Glutamatergic neuron (in vitro differentiated cells): ENCODE measurements around the gene GALK2. TPM values are rescaled to one million over a fixed set of nuclear protein-coding genes. Genes with fewer than 3 reads are reported as not detected.
A peak's percentile ranks its signal among the peaks of the same experiment; 100 is the strongest.

Source experiments
- DNase-seq: peaks from one replicate; pipeline ENCODE4 v3.0.0; 2022
- H3K27ac Mint-ChIP-seq: one replicate; pipeline ENCODE4 v1.8.0; 2020; ENCODE audit warnings: mild to moderate bottlenecking, mixed read lengths, inconsistent platforms; ENCODE audit not compliant: unreplicated experiment
- H3K27me3 Mint-ChIP-seq: one replicate; pipeline ENCODE4 v1.8.0; 2020; ENCODE audit warnings: mild to moderate bottlenecking, moderate library complexity, mixed read lengths, inconsistent platforms; ENCODE audit not compliant: unreplicated experiment
- H3K36me3 Mint-ChIP-seq: one replicate; pipeline ENCODE4 v1.8.0; 2020; ENCODE audit warnings: mild to moderate bottlenecking, mixed read lengths, inconsistent platforms; ENCODE audit not compliant: unreplicated experiment
- H3K4me1 Mint-ChIP-seq: one replicate; pipeline ENCODE4 v1.8.0; 2020; ENCODE audit warnings: mild to moderate bottlenecking, low read depth, mixed read lengths, inconsistent platforms; ENCODE audit not compliant: unreplicated experiment
- H3K4me3 Mint-ChIP-seq: one replicate; pipeline ENCODE4 v1.8.0; 2020; ENCODE audit warnings: mild to moderate bottlenecking, mixed read lengths, inconsistent platforms; ENCODE audit not compliant: unreplicated experiment
- H3K9me3 Mint-ChIP-seq: one replicate; pipeline ENCODE4 v1.8.0; 2020; ENCODE audit warnings: mild to moderate bottlenecking, moderate library complexity, mixed read lengths, inconsistent platforms; ENCODE audit not compliant: unreplicated experiment
- CTCF ChIP-seq: fragments of 200-600 bp; sonication (generic); IDR thresholded peaks from one replicate; pipeline ENCODE4 v1.5.0; 2021; ENCODE audit not compliant: partially characterized antibody, unreplicated experiment
- total RNA-seq: library from RNA; stranded (reverse); fragmentation: NEBNext Ultra II Directional; extraction: Animal tissue kit (Norgen Biotek cat#: 25700); gene quantifications from one replicate; pipeline ENCODE4 v1.2.1, GENCODE V29; 2021; ENCODE audit not compliant: unreplicated experiment

GALK2 gene
- total RNA-seq, 1 donor from 2014 or later = 19.9 TPM

- Mint-ChIP-seq H3K4me3 (no peak overlapping the region), H3K36me3 (peaks cover 4% of the 10 kb centered on the region), H3K27me3 (peaks cover 2% of the 10 kb centered on the region), H3K4me1 (no peaks in the 10 kb centered on the region), H3K9me3 (no peaks in the 10 kb centered on the region), H3K27ac (no peak overlapping the region)
- DNase-seq = no peak
- TF ChIP-seq CTCF = no peak
These were observed 46.0 kb downstream of the GALK2 start for GRCh38 chr15:49215768-49216739.

- Mint-ChIP-seq H3K36me3 (peaks cover 8% of the 10 kb centered on the region), H3K4me1 (no peaks in the 10 kb centered on the region), H3K27me3 (no peaks in the 10 kb centered on the region), H3K27ac (no peak overlapping the region), H3K9me3 (peaks cover 5% of the 10 kb centered on the region), H3K4me3 (no peak overlapping the region)
- TF ChIP-seq CTCF = no peak
- DNase-seq = no peak
These were observed 53.7 kb downstream of the GALK2 start for GRCh38 chr15:49223536-49224274.

- no peak overlapping the region for H3K27ac Mint-ChIP-seq
- H3K27me3 Mint-ChIP-seq = no peaks in the 10 kb centered on the region
- H3K9me3 Mint-ChIP-seq = peaks cover 11% of the 10 kb centered on the region
- peak; percentile 62 for DNase-seq
- TF ChIP-seq CTCF = peak; percentile 17
- peaks cover 11% of the 10 kb centered on the region for H3K36me3 Mint-ChIP-seq
- no peaks in the 10 kb centered on the region for H3K4me1 Mint-ChIP-seq
- H3K4me3 Mint-ChIP-seq = no peak overlapping the region
These were observed 55.7 kb downstream of the GALK2 start for GRCh38 chr15:49225572-49226281.

- no peak for DNase-seq
- no peak for TF ChIP-seq CTCF
- Mint-ChIP-seq H3K4me3 (no peak overlapping the region), H3K9me3 (peaks cover 13% of the 10 kb centered on the region), H3K27ac (no peak overlapping the region), H3K36me3 (peaks cover 11% of the 10 kb centered on the region), H3K4me1 (no peaks in the 10 kb centered on the region), H3K27me3 (no peaks in the 10 kb centered on the region)
These were observed 57.6 kb downstream of the GALK2 start for GRCh38 chr15:49227602-49228001.
